NCI-H774 (cell line): ENCODE results near the gene FLYWCH1.

Source experiments
- DNase-seq: peaks from one replicate; lab custom pipeline; 2025; lab: John Stamatoyannopoulos, UW

FLYWCH1 gene

DNA sequence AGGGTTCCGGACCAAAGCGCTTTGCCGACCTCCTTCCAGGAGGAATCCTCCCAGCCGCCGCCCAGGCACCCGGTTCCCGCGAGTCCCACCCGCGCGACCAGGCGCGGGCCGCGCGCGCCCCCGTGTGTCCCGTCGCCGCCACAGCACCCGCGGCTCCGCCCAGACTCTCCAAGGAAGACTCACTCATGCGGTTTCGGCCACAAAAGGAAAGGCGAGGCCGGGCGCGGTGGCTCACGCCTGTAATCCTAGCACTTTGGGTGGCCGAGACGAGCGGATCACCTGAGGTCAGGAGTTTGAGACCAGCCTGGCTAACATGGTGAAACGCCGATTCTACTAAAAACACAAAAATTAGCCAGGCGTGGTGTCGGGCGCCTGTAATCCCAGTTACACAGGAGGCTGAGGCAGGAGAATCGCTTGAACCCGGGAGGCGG, 72.0 kb downstream of the FLYWCH1 start:
- peak; percentile 49 for DNase-seq

- DNase-seq, result no peak
Observed at GRCh38 chr16:2985462-2985861, 73.7 kb downstream of the FLYWCH1 start.

DNA sequence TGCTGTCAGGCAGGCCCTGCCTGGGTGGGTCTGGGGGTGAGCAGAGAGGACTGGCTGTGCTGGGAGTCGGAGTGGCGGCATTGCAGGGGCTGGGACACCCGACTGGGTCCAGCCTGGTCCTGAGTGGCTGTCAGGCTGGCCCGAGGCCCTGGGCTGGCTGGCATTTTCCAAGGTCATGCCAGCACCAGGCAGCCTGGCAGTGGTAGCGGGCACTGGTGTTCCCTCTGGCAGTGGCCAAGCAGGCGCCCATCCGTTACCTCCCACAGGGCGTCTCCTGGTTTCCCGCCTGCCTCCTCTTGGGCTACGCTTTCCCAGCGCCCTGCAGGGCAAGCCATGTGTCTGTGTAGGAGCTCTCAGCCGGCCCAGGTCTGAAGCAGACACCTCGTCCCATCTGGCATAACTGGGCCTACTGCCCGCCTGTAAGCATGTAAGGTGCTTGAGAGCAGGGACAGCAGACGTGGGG, 74.2 kb downstream of the FLYWCH1 start:
- no peak for DNase-seq

GRCh38 chr16:2986623-2987188, 75.0 kb downstream of the FLYWCH1 start:
- no peak for DNase-seq

DNA sequence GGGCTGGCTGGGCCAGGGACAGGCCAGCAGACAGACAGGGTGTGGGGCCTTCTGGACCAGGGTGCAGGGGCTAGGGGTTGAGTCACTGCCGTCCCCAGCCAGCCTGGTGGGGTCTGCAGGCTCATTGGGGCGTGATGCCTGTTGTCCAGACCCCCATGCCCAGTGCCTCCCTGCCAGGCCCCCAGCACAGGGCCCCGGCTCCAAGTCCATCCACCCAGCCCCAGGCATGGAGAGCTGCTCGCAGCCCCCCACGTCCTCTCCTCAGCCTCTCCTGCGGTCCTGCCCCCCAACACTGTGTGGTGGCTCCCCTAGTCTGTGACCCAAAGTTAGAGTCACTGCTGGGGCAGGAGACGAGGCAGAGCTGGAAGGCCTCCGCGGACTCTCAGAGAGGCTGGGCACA, 75.6 kb downstream of the FLYWCH1 start:
- DNase-seq, result no peak

- no peak for DNase-seq
Observed at GRCh38 chr16:2987833-2988232, 76.1 kb downstream of the FLYWCH1 start.

DNA sequence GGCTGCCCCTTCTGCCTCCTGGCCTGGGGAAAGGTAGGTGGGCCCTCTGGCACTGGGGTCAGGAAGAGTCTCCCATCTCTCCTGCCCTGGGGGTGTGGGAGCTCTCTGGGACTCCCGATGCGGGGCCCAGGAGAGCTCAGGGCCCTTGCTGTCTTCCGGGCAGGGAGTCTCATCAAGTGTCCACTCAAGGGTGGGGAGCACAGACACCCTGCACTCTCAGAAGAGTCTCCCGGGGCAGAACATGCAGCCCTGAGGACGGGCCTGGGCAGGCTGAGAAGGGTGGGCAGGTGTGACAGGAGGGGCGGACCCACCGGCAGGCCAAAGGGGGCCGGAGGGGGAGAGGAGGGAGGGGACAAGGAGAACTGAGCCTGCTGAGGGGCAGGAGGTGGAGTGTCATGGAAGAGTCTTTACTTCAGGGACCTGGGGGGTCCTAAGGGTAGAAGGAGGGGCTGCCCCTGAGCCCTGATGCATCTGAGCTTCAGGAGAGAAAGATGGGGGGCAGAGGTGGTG, 76.9 kb downstream of the FLYWCH1 start:
- DNase-seq, result no peak

DNA sequence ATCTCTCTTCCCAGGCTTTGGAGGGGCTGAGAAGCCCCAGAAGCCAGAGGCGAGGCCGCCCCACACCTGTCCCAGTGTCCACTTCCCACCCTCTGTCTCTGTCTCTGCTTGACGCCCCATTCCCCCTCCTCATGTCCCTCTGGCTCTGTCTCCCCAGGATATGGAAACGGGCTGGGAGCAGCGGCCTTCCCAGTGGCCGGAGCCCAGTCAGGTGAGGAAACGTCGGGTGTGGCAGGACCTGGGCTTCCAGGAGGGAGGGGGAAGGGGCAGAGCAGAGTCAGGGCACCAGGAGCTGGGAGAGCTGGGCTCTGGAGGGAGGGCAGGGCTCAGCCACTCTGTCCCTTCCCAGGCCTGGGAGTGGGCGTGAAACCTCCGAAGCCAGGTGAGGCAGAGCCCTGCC, 79.2 kb downstream of the FLYWCH1 start:
- DNase-seq, result no peak

- no peak for DNase-seq
Observed at GRCh38 chr16:2991566-2992261, 80.0 kb downstream of the FLYWCH1 start.

DNA sequence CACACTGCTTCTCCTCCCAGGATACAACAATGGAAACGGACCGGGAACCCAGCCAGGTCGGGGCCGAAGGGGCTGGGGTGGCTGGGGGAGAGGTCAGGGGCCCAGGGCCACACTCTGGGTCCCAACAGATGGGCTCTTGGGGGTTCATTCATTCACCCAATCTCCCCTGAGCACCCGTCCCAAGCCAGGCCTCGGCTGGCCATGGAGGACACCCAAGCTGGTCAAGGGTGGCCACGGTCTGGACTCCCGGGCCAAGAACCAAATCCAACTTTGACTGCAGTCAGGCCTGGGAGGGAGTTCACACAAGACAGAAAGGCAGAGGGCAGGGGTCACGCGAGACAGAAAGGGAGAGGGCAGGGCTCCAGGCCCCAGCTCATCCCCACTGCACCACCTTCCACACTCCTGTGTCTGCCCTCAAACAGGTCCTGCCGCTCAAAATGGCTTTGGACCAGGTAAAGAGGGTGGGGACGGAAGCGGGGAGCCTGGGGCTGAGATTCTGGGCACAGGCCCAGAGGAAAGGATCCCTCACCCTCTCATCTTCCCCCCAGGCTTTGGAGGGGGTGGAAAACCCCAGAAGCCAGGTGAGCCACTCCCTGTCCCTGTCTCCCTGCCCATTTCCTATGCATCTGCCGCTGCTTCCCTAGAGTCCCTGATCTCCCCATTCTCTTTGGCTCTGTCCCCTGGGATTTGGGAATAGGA, 80.8 kb downstream of the FLYWCH1 start:
- no peak for DNase-seq

- no peak for DNase-seq
Observed at GRCh38 chr16:2996298-2996697, 84.6 kb downstream of the FLYWCH1 start.

DNA sequence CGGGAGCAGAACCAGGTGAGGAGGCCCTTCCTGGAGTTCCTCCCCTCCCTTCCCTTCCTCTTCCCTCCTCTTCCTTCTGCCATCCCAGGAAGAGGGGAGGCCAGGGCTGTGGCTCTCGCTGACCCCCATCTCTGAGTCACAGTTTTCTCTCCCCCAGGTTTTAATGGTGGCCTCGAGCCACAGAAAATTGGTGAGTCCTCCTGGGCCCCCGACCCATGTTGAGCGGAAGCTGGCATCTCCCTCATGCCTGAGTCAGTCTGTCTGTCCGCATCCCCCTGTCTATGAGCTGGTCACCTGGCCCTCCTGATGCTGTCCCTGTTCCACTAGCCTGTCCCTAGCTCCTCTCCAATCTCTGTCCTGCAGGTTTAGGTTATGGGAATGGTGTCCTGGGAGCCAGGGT, 88.2 kb downstream of the FLYWCH1 start:
- DNase-seq, result no peak

DNA sequence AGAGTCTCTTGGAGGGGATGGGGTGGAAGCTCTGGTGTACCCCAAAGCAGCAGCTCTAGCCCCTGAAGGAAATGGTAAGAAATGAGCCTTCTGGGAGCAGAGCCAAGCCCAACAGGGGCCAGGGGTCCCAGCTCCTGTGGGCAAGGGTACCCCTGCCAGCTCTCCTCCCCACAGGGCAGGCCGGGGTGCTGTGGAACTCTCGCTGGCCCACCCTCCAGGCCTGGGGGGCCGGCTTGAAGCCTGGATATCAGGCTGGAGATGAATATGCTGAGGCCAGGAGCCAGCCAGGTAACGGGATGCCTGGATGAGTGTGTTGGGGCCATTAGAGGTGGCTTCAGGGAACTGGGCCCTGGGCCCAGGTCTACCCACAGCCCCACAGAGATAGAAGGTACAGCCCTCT, 88.8 kb downstream of the FLYWCH1 start:
- DNase-seq, result no peak
